Activated T-cell treated with anti-CD3 and anti-CD28 coated beads for 4 hours (primary cell): ENCODE data around the gene MYL5.
"Not testable (repeated sequence)": the region's sequence is repeated elsewhere in the genome, so short reads cannot be mapped to it uniquely, and the experiment has no call there.

ENCODE experiments used
- DNase-seq: peaks from one replicate; pipeline ENCODE4 v3.0.0-alpha.2; 2020

The MYL5 gene

GRCh38 chr4:636628-637159, 37.6 kb upstream of the MYL5 start:
- no peak for DNase-seq

DNA sequence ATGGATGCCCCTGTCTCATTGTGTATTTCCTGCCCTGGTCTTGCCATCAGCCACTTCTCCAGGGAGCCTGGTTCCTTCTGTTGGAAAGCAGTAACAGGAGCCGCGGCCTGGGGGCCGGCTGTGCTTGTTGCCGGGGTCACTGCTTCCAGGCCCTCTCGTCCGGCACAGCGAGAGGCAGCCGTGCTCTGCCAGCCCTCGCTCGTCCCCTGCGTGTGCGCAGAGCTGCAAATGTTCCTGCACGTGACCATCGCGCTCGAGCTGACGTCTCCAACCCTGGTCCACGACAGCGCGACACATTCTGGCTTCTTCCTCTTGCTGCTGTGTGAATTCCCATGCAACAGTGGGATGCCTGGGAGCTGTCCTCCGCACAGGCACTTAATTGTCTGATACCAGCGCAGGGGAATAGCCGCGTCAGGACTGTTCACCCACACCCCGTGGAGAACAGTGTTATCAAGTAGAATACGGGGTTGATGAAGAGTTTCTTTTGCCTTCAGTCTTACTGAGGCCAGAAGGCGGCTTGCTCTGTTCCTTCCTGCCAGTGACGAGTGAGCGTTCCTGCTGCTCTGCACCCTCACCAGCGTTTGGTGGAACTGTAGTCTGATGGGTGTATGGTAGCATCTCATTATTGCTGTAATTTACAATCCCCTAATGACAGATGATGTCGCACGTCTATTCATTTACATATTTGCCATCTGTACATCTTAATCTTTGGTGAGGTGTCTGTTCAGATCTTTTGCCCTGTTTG, 36.6 kb upstream of the MYL5 start:
- no peak for DNase-seq

GRCh38 chr4:642366-642765, 32.0 kb upstream of the MYL5 start:
- DNase-seq: not testable (repeated sequence)

GRCh38 chr4:646460-646859, 27.9 kb upstream of the MYL5 start:
- DNase-seq: no peak

- DNase-seq: no peak
These were observed 26.9 kb upstream of the MYL5 start for GRCh38 chr4:647481-647880.

- no peak for DNase-seq
These were observed 25.6 kb upstream of the MYL5 start for GRCh38 chr4:648579-649292.

DNA sequence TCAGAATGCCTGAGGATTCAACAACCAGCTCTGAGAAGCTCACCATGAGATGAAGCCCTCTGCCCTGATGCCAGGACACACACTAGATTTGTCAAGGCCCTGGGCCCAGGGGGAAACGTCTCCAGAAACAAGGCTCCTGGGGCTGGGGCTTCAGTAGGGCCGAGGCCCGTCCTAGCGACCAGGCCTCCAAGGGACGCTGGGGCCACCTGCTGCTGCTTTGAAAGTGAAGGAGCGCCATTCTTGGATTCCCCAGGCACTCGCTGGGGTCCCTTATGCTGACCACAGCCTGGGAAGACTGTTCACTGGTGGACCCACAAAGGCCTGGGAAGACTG, 25.1 kb upstream of the MYL5 start:
- DNase-seq: no peak

DNA sequence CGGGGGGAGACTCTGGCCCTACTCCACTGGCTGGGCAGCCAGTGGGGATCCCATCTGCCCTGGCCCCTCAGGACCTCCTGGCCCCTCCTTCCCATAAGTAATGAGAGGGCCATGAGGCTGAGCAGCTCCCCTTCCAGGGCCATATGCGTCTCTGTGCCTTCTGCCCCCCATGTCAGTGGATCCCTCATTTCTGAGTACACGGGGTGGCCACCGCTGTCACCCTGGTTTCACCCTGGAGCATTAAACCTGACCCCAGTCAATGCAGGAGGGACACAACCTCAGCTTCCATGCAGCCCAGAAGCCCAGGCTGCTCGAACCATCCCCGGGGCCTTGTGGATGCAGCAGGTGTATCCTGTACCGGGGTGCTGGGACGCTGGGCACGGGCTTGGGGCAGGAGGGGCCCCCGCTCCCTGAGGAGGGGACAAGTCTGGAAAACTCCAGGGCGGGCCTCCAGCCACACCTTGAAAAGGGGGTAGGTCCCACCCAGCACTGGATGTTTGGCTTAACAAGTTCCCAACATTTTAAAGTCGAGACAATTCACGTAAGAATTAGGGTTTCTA, 24.5 kb upstream of the MYL5 start:
- DNase-seq: no peak

DNA sequence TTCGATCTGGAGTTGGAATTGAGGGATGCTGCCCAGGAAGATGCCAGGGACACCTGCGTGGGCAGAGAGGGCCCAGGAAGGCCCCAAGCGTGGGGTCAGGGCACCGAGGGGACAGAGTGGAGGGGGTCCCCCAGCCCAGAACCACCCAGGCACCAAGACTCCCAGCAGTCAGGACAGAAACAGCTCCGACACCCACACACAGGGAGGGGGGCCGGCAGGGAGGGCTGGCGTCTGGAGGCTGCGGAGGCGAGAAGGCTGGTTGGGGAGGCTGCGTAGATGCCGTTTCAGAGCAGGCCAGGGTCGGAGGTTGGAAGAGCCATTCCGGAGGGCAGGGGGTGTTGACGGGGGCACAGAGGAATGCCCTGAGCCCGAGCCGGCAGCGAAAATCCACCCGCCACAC, 23.9 kb upstream of the MYL5 start:
- no peak for DNase-seq

DNA sequence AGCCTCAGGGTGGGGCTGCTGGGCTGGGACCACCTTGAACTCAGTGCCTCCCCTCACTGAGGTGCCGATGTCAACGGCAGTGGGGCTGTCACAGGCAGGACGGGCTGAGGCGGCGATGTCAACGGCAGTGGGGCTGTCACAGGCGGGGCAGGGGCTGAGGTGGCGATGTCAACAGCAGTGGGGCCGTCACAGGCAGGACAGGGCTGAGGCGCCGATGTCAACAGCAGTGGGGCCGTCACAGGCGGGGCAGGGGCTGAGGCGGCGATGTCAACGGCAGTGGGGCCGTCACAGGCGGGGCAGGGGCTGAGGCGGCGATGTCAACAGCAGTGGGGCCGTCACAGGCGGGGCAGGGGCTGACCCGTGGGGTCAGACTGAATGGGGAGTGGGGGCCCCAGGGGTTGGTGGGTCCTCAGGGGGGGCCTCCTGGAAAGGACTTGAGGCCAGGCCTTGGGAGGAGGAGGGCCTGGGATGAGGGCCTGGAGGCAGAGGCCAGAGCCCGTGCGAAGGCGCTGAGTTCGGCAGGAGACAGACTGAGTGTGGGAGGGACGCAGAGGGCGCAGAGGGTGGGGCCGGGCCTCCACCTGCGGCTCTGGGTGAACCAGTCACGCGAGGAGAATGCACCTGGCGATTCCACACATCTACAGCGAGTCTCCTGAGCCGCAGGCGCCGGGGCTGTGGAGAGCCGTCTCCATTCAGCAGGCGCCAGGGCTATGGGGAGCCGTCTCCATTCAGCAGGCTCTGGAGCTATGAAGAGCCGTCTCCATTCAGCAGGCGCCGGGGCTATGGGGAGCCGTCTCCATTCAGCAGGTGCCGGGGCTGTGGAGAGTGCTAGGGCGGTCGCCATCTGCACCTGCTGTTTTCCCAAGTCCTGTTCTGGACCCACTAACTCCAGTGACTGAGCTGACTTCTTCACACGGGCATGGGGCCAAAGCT, 23.1 kb upstream of the MYL5 start:
- DNase-seq: no peak

DNA sequence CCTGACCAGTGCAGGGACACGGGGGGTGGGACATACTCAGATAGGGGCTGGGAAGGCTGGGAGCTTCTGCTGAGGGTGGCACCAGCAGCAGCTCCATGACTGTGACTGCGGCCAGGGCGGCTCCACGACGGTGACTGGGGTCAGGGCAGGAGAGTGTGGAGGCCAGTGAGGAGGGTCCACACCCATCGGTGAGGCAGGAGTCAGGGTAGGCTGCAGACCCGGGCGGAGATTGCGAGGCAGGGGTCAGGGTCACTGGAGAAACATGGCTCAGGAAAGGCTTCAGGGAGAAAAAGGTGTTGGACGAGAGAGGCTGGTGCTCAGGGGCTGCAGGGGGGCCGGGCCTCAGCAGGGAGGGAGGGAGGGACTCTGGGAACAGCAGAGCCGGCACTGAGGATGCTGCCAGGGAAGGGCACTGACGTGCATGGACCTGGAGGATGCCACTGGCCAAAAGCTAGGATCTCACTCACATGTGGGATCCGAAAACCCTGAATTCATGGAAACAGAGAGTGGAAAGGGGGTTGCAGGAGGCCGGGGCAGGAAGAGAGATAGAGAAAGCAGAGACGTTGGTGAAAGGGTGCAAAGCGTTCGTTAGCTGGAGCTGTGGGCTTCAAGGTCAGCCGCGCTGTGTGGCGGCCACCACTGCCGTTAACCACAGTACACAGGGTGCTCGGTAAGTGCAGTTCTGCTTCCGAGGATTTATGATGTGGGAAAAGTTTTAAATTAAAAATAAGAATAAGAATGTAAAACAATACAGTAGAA, 22.3 kb upstream of the MYL5 start:
- DNase-seq: no peak

DNA sequence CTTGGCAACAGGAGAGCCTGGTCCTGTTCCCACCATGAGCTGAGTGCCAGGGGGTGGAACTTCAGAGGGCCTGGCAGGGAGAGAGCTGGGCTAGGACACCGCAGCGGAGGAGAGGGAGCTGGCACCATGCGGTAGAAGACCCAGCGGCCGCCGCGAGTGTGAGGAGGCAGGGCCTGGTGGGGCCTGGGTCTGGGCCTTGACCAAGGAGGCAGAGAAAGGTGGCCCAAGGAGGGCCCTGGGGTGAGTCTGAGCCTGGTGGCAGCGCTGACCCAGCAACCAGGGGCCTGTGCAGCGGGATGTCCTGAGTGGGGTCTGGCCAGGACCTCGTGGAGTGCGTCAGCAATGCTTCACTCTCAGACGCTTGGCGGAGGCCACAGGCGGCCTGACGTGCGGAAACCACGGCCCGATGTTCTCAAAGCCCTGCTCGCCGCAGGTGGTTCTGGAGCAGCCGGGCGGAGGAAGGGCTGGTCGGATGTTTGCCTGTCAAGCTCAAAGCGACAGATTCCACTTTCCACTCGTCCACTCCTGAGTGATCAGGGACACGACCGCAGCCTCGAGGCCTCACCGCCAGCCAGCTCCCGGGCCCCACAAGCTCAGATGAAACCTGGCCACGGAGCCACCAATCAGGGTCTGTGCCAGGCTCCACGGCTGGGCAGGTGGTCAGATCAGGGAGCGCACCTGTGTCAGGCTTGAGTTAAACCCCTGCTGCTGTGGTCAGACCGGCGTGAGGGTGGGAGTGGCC, 21.1 kb upstream of the MYL5 start:
- DNase-seq: no peak

DNA sequence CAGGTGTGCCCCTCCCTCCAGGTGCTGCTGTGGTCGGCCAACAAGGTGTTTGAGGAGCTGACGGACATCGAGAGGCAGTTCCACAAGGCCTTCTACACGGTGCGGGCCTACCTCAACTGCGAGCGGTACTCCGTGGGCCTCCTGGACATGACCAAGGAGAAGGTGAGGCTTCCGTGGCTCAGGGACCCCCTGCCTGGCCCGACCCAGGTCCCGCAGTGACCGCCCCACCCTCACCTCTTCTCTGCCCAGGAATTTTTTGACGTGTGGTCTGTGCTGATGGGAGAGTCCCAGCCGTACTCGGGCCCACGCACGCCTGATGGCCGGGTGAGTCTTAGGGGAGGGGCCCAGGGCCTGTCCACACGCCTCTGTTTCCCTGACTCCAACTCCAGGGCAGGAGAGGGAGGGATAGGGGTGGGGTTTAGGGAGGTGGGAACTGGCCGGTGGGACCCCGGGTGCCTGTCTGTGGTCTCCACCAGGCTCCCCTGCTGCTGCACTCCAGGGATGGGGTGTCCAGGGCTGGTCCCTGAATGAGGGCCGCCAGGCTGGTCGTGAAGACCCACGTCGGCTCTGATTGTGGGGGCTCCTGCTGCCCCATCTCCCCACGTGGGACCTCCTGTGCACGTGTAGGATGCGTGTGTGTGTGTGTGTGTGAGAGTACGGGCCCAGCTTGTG, 20.4 kb upstream of the MYL5 start:
- no peak for DNase-seq

- no peak for DNase-seq
These were observed 19.9 kb upstream of the MYL5 start for GRCh38 chr4:654503-654845.

DNA sequence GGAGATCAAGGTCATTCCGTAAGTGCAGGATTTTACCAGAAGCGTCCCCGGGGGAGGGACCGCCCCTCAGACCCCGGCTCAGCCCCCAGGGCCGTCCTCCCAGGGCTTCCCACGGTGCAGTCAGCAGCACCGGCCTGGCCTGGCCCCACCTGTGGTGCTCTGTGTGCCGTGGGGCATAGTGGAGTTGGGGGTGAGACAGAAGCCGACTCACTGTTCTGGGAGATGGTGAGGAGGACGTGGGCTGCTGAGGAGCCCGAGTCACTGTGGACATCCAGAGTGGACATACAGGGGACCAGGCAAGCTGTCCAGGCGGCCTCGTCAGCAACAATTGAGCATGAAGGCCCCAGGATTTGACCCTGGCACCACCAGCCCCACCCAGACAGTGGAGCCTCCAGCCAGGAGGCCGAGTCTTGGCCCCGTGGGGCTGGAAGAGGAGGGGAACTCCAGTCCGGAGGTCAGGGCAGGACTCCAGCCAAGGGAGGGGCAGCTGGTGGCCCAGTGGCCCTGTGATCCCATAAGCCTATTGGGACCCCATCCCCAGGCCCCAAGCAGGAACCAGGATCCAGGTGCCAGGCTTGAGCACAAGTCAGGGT, 19.4 kb upstream of the MYL5 start:
- DNase-seq: no peak

GRCh38 chr4:655464-656151, 18.7 kb upstream of the MYL5 start:
- DNase-seq: no peak

GRCh38 chr4:656436-657337, 17.7 kb upstream of the MYL5 start:
- no peak for DNase-seq

DNA sequence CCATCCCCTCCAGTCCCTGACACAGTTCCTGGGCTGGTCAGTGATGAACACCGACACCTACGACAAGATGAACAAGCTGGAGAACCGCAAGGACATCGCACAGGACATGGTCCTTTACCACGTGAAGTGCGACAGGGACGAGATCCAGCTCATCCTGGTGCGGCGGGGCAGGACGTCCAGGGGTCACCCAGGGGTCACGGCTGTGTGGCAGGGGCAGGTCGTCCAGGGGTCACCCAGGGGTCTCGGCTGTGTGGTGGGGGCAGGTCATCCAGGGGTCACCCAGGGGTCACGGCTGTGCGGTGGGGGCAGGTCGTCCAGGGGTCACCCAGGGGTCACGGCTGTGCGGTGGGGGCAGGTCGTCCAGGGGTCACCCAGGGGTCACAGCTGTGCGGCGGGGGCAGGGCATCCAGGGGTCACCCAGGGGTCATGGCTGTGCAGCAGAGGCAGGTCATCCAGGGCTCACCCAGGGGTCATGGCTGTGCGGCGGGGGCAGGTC, 17.0 kb upstream of the MYL5 start:
- no peak for DNase-seq
